H1 (cell line): ENCODE data around the gene KRTAP5-1. TPM values are rescaled to one million over a fixed set of nuclear protein-coding genes. Genes with fewer than 3 reads are reported as not detected.

ENCODE experiments used
- BRCA1 ChIP-seq: IDR thresholded peaks from 2 replicates; pipeline ENCODE4 v1.6.1; 2012; ENCODE audit warnings: low read depth, low read length, improper control_type of control experiment
- CHD2 ChIP-seq: IDR thresholded peaks from 2 replicates; pipeline ENCODE4 v1.6.1; 2012; ENCODE audit warnings: low read length, improper control_type of control experiment
- CREB1 ChIP-seq: IDR thresholded peaks from 2 replicates; pipeline ENCODE4 v1.6.1; 2012; ENCODE audit warnings: inconsistent platforms
- NANOG ChIP-seq: IDR thresholded peaks from 2 replicates; pipeline ENCODE4 v1.6.1; 2011; ENCODE audit warnings: low read length, low read depth, mild to moderate bottlenecking, inconsistent platforms; ENCODE audit not compliant: insufficient read depth, poor library complexity, severe bottlenecking
- NRF1 ChIP-seq: IDR thresholded peaks from 2 replicates; pipeline ENCODE4 v1.6.1; 2011; ENCODE audit warnings: mild to moderate bottlenecking, low read depth, low read length, improper control_type of control experiment
- POLR2A ChIP-seq, 2 experiments: IDR thresholded peaks; 1 replicate in 1 of 2; 2 replicates in 1 of 2; pipeline ENCODE4 v1.6.1; 2011; ENCODE audit warnings: low read depth in 2 of 2, low read length in 2 of 2, mild to moderate bottlenecking in 2 of 2; ENCODE audit errors: control extremely low read depth in 1 of 2
- POU5F1 ChIP-seq: IDR thresholded peaks from 2 replicates; pipeline ENCODE4 v1.6.1; 2011; ENCODE audit warnings: low read depth, mild to moderate bottlenecking, low read length, moderate library complexity
- RXRA ChIP-seq: IDR thresholded peaks from 2 replicates; pipeline ENCODE4 v1.6.1; 2011; ENCODE audit warnings: low read depth, mild to moderate bottlenecking, low read length, moderate library complexity; ENCODE audit not compliant: insufficient read depth
- SP1 ChIP-seq: IDR thresholded peaks from 2 replicates; pipeline ENCODE4 v1.6.1; 2011; ENCODE audit warnings: low read depth, low read length
- TAF1 ChIP-seq: IDR thresholded peaks from 2 replicates; pipeline ENCODE4 v1.6.1; 2011; ENCODE audit warnings: mild to moderate bottlenecking, low read depth, low read length
- polyA plus RNA-seq, 7 experiments: library from polyadenylated mRNA; depleted of rRNA in 3 of 7; stranded (reverse) in 5 of 7; unstranded in 2 of 7; fragments of >200 nt in 5 of 7; fragments of 200-250 nt in 2 of 7; gene quantifications; 1 replicate in 5 of 7; 2 replicates in 1 of 7; 4 replicates in 1 of 7; pipeline versions ENCODE4 v1.2.1 to v1.2.3, GENCODE V29; 2011 to 2013; ENCODE audit warnings: missing spikeins in 2 of 7, mixed read lengths in 2 of 7
- total RNA-seq: library from RNA; stranded (reverse); fragmentation: NEBNext Ultra II Directional; extraction: Animal tissue kit (Norgen Biotek cat#: 25700); gene quantifications from 2 replicates; pipeline ENCODE4 v1.2.1, GENCODE V29; 2021
- TF ChIP-seq, protein P1 (sequence below): fragments of 300-600 bp; sonication (generic); IDR thresholded peaks from 2 replicates; pipeline ENCODE4 v1.7.1; 2012; ENCODE audit warnings: low read length, moderate library complexity, mild to moderate bottlenecking, inconsistent platforms; ENCODE audit not compliant: insufficient replicate concordance

The KRTAP5-1 gene
- total and polyA plus RNA-seq, 2 of the 8 experiments (the other 6 are each of a cell fraction or from before 2014, with no cell fraction given): not detected

DNA sequence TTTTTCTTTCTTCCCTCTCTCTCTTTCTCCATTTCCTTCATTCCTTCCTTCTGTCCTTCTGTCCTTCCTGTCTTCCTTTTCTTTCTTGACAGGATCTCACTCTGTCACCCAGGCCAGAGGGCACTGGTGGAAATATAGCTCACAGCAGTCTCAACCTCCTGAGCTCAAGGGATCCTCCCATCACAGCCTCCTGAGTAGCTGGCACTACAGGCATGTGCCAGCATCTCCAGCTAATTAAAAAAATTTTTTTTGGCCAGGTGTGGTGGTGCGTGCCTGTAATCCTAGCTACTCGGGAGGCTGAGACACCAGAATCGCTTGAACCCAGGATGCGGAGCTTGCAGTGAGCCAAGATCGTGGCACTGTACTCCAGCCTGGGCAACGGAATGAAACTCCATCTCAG is 8.3 kb downstream of the KRTAP5-1 start (continued):
- TF ChIP-seq, protein P1, sequence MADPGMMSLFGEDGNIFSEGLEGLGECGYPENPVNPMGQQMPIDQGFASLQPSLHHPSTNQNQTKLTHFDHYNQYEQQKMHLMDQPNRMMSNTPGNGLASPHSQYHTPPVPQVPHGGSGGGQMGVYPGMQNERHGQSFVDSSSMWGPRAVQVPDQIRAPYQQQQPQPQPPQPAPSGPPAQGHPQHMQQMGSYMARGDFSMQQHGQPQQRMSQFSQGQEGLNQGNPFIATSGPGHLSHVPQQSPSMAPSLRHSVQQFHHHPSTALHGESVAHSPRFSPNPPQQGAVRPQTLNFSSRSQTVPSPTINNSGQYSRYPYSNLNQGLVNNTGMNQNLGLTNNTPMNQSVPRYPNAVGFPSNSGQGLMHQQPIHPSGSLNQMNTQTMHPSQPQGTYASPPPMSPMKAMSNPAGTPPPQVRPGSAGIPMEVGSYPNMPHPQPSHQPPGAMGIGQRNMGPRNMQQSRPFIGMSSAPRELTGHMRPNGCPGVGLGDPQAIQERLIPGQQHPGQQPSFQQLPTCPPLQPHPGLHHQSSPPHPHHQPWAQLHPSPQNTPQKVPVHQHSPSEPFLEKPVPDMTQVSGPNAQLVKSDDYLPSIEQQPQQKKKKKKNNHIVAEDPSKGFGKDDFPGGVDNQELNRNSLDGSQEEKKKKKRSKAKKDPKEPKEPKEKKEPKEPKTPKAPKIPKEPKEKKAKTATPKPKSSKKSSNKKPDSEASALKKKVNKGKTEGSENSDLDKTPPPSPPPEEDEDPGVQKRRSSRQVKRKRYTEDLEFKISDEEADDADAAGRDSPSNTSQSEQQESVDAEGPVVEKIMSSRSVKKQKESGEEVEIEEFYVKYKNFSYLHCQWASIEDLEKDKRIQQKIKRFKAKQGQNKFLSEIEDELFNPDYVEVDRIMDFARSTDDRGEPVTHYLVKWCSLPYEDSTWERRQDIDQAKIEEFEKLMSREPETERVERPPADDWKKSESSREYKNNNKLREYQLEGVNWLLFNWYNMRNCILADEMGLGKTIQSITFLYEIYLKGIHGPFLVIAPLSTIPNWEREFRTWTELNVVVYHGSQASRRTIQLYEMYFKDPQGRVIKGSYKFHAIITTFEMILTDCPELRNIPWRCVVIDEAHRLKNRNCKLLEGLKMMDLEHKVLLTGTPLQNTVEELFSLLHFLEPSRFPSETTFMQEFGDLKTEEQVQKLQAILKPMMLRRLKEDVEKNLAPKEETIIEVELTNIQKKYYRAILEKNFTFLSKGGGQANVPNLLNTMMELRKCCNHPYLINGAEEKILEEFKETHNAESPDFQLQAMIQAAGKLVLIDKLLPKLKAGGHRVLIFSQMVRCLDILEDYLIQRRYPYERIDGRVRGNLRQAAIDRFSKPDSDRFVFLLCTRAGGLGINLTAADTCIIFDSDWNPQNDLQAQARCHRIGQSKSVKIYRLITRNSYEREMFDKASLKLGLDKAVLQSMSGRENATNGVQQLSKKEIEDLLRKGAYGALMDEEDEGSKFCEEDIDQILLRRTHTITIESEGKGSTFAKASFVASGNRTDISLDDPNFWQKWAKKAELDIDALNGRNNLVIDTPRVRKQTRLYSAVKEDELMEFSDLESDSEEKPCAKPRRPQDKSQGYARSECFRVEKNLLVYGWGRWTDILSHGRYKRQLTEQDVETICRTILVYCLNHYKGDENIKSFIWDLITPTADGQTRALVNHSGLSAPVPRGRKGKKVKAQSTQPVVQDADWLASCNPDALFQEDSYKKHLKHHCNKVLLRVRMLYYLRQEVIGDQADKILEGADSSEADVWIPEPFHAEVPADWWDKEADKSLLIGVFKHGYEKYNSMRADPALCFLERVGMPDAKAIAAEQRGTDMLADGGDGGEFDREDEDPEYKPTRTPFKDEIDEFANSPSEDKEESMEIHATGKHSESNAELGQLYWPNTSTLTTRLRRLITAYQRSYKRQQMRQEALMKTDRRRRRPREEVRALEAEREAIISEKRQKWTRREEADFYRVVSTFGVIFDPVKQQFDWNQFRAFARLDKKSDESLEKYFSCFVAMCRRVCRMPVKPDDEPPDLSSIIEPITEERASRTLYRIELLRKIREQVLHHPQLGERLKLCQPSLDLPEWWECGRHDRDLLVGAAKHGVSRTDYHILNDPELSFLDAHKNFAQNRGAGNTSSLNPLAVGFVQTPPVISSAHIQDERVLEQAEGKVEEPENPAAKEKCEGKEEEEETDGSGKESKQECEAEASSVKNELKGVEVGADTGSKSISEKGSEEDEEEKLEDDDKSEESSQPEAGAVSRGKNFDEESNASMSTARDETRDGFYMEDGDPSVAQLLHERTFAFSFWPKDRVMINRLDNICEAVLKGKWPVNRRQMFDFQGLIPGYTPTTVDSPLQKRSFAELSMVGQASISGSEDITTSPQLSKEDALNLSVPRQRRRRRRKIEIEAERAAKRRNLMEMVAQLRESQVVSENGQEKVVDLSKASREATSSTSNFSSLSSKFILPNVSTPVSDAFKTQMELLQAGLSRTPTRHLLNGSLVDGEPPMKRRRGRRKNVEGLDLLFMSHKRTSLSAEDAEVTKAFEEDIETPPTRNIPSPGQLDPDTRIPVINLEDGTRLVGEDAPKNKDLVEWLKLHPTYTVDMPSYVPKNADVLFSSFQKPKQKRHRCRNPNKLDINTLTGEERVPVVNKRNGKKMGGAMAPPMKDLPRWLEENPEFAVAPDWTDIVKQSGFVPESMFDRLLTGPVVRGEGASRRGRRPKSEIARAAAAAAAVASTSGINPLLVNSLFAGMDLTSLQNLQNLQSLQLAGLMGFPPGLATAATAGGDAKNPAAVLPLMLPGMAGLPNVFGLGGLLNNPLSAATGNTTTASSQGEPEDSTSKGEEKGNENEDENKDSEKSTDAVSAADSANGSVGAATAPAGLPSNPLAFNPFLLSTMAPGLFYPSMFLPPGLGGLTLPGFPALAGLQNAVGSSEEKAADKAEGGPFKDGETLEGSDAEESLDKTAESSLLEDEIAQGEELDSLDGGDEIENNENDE: no peak
- TF ChIP-seq SP1: no peak
- TF ChIP-seq POLR2A (IDR thresholded peaks at IDR 0.05; ENCODE audit: control extremely low read depth in 1 of 2, low read depth in 2 of 2, low read length in 2 of 2): no peak
- TF ChIP-seq CHD2: no peak
- no peak for TF ChIP-seq RXRA
- TF ChIP-seq CREB1: no peak
- TF ChIP-seq POU5F1: no peak
- no peak for TF ChIP-seq BRCA1
- TF ChIP-seq NRF1: no peak
- no peak for TF ChIP-seq NANOG
- no peak for TF ChIP-seq TAF1
